ENCODE results near the gene LRRC26.

The LRRC26 gene

DNA sequence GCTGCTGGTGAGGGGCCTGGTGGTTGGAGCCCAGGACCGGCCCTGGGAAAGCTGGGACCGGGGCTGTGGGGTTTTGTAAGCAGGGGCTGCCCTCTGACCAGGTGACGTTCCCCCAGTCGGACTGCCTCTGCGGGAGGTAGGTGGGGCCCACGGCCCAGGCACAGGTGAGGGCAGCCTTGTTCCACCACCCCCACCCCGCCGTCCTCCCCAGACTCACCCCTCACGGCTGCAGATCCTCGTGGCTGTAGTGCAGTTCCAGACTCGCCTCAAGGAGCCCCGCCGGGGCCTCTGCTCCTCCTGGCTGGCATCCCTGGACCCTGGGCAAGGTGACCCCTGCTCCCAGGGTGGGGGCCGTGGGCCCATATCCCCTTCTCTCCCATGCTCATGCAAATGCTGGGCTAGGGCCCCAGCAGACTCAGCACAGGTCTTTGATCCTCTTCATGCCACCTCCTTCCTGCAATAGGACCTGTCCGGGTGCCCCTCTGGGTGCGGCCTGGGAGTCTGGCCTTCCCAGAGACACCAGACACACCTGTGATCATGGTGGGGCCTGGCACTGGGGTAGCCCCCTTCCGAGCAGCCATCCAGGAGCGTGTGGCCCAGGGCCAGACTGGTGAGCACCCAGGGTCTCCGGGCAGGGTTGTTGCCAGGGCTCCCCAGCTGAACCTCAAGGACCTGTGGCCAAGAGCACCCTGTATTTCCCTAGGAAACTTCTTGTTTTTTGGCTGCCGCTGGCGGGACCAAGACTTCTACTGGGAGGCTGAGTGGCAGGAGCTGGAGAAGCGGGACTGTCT, 45.5 kb upstream of the LRRC26 start:
- TF ChIP-seq, protein P1, sequence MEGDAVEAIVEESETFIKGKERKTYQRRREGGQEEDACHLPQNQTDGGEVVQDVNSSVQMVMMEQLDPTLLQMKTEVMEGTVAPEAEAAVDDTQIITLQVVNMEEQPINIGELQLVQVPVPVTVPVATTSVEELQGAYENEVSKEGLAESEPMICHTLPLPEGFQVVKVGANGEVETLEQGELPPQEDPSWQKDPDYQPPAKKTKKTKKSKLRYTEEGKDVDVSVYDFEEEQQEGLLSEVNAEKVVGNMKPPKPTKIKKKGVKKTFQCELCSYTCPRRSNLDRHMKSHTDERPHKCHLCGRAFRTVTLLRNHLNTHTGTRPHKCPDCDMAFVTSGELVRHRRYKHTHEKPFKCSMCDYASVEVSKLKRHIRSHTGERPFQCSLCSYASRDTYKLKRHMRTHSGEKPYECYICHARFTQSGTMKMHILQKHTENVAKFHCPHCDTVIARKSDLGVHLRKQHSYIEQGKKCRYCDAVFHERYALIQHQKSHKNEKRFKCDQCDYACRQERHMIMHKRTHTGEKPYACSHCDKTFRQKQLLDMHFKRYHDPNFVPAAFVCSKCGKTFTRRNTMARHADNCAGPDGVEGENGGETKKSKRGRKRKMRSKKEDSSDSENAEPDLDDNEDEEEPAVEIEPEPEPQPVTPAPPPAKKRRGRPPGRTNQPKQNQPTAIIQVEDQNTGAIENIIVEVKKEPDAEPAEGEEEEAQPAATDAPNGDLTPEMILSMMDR (IDR thresholded peaks at IDR 0.05) = no peak
- Histone ChIP-seq H3K4me1 (ENCODE audit: control insufficient read depth in 1 of 2, insufficient read depth in 1 of 2, low read depth in 1 of 2, low read length in 1 of 2) (no peaks in the 10 kb centered on the region), H3K9me3 (no peaks in the 10 kb centered on the region), H3K4me3 (ENCODE audit: low read depth in 1 of 2, low read length in 1 of 2) (no peak overlapping the region), H3K27me3 (peaks cover 7% of the 10 kb centered on the region), H3K36me3 (peaks cover 64% of the 10 kb centered on the region), H3K27ac (no peak overlapping the region)

DNA sequence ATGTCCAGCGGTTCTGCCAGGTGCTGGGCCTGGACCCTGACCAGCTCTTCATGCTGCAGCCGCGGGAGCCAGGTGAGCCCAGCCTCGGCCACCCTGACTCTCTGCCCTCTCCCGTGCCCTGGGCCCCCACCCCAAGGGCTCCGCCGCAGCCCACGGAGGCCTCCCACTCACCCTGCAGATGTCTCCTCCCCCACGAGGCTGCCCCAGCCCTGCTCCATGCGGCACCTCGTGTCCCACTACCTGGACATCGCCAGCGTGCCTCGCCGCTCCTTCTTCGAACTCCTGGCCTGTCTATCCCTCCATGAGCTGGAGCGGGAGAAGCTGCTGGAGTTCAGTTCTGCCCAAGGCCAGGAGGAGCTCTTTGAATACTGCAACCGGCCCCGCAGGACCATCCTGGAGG, 44.8 kb upstream of the LRRC26 start:
- Histone ChIP-seq H3K9me3 (no peaks in the 10 kb centered on the region), H3K27ac (no peak overlapping the region), H3K36me3 (peaks cover 64% of the 10 kb centered on the region), H3K4me3 (ENCODE audit: low read depth in 1 of 2, low read length in 1 of 2) (no peak overlapping the region), H3K4me1 (ENCODE audit: control insufficient read depth in 1 of 2, insufficient read depth in 1 of 2, low read depth in 1 of 2, low read length in 1 of 2) (no peaks in the 10 kb centered on the region), H3K27me3 (no peaks in the 10 kb centered on the region)
- TF ChIP-seq, protein P1 (IDR thresholded peaks at IDR 0.05) = no peak

DNA sequence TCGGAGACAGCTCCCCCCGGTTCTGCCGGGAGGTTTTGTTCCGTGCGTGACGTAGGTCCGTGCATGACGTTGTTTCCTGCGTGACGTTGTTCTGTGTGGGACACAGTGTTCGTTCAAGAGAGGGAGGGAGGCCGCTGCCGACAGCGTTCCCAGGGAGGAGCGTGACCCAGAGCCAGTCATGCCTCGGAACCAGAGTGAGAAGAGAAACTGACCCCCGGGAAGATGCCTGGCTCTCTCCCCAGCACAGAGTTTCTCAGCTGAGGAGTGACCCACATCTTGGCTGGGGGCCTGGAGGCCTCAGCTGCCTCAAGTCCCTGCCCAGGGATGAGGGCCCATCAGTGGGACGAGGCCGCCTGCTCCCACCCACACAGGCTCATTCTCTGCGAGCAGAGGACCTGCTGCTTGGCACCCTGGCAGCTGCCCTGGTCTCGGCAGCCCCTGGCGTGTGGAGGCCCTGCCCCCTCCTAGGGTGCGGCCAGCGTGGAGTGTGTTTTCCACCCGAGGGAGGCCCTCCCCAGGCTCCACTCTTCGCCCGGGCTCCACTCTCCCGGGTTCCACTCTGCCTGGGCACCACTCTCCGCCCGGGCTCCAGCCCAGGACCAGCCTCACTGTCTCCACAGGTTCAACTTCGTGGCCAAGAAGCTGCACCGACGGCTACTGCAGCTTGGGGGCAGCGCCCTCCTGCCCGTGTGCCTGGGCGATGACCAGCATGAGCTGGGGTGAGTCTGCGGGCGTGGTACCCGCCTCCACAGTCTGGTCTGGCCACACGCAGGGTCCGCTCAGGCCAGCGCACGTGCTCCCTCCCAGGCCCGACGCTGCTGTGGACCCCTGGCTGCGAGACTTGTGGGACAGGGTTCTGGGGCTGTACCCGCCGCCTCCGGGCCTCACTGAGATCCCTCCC, 43.6 kb upstream of the LRRC26 start:
- Histone ChIP-seq H3K27me3 (no peaks in the 10 kb centered on the region), H3K4me1 (ENCODE audit: control insufficient read depth in 1 of 2, insufficient read depth in 1 of 2, low read depth in 1 of 2, low read length in 1 of 2) (no peaks in the 10 kb centered on the region), H3K36me3 (peaks cover 63% of the 10 kb centered on the region), H3K9me3 (no peaks in the 10 kb centered on the region), H3K27ac (no peak overlapping the region), H3K4me3 (ENCODE audit: low read depth in 1 of 2, low read length in 1 of 2) (no peak overlapping the region)
- TF ChIP-seq, protein P1 (IDR thresholded peaks at IDR 0.05) = no peak

- no peak overlapping the region for H3K4me3 ChIP-seq (ENCODE audit: low read depth in 1 of 2, low read length in 1 of 2)
Measured at GRCh38 chr9:137212520-137212919, 42.7 kb upstream of the LRRC26 start.

GRCh38 chr9:137211532-137211931, 41.7 kb upstream of the LRRC26 start:
- Histone ChIP-seq H3K9me3 (no peaks in the 10 kb centered on the region), H3K4me1 (ENCODE audit: control insufficient read depth in 1 of 2, insufficient read depth in 1 of 2, low read depth in 1 of 2, low read length in 1 of 2) (peaks cover 13% of the 10 kb centered on the region in 2 experiments), H3K36me3 (peaks cover 44% of the 10 kb centered on the region), H3K4me3 (ENCODE audit: low read depth in 1 of 2, low read length in 1 of 2) (no peak overlapping the region), H3K27ac (no peak overlapping the region), H3K27me3 (no peaks in the 10 kb centered on the region)
- TF ChIP-seq, protein P1 (IDR thresholded peaks at IDR 0.05) = no peak

More at GRCh38 chr9:137212520-137212919, 42.7 kb upstream of the LRRC26 start:
- Histone ChIP-seq H3K9me3 (no peaks in the 10 kb centered on the region), H3K36me3 (peaks cover 54% of the 10 kb centered on the region), H3K4me1 (ENCODE audit: control insufficient read depth in 1 of 2, insufficient read depth in 1 of 2, low read depth in 1 of 2, low read length in 1 of 2) (peaks cover 3% of the 10 kb centered on the region in 2 experiments), H3K27me3 (no peaks in the 10 kb centered on the region), H3K27ac (no peak overlapping the region)
- TF ChIP-seq, protein P1 (IDR thresholded peaks at IDR 0.05) = no peak
